GM18508 (cell line): ENCODE data around the gene NTMT2.

ENCODE experiments used
- ATAC-seq: cut with Tn5 transposase; IDR thresholded peaks from one replicate; pipeline ENCODE4 v1.9.1; 2021; ENCODE audit warnings: moderate number of reproducible peaks; ENCODE audit not compliant: insufficient read depth, unreplicated experiment

NTMT2 gene

DNA sequence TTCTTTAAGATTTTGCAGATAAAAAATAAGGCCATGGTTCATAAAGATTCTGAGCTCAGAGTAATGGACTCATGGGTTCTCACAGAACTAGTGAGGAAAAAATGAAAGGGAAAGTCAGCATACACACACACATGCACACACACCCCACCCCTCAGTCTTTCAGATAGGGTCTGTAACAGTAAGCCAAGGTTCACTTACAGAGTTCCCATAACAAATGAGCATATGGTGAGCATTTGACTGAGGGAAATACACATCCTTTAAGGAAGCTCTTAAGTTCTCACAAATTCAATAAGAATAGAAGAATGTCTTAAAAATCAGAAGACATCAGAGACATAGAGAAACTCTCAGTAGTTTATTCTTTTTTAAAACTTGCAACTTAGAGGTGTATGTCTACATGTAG, 57.9 kb downstream of the NTMT2 start:
- ATAC-seq, result no peak

GRCh38 chr1:170204121-170204520, 58.4 kb downstream of the NTMT2 start:
- ATAC-seq, result no peak

GRCh38 chr1:170205301-170205700, 59.5 kb downstream of the NTMT2 start:
- no peak for ATAC-seq

- ATAC-seq, result no peak
These were observed 63.4 kb downstream of the NTMT2 start for GRCh38 chr1:170209125-170209524.

GRCh38 chr1:170210142-170210541, 64.4 kb downstream of the NTMT2 start:
- ATAC-seq, result no peak

GRCh38 chr1:170213596-170213995, 67.8 kb downstream of the NTMT2 start:
- no peak for ATAC-seq

GRCh38 chr1:170214117-170215032, 68.6 kb downstream of the NTMT2 start:
- ATAC-seq, result no peak

GRCh38 chr1:170215072-170215885, 69.5 kb downstream of the NTMT2 start:
- no peak for ATAC-seq

DNA sequence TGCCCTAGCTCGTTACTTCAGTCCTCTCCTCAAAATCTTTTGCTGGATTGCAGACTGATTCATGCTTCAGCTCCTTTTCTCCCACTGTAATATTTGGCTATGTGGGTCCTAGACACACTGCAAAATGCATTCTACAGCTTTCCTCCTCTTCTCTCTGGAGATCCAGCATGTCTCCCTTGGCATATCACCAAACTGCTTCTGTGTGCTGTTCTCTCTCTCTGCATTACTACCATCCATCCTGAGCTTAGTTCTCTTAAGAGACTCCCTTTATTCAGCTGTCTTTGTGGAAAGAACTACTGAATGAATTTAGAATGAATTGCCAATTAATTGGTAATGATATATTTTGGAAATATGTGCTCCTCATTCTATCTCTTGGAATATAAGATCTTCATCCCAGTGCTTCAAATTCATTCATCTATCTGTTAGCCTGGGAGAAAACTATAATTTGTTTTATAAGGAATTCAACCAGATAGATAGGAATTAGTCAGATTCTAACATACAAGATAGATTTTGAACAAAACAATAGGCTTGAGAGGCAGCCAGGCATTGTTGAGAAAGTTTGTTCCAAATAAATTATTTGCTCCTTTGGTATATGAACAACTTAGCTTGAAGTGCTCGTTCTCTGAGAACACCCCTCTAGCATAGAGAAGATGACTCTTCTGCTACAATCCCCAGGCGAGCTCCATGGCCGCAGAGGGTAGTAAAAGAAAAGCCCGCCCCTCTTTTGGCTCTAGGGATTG, 71.9 kb downstream of the NTMT2 start:
- ATAC-seq, result no peak

DNA sequence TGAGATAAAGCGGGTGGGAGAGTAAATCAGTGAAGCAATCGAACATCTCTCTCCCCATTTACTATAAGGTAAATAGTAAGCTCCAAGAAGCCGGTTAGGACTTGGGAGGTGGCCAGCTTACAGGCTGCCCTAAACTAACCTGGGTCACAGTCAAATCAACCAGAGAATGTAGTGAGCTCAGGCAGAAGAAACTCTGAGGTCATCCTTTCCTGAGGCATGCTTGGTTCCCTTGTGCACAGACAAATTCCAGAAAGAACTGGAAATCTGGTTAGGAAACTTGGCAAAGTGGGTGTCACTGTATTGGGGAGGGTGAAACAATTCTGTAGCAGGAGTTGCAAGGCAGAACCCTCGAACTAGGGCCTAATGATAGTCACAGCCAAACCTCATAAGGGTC, 72.5 kb downstream of the NTMT2 start:
- no peak for ATAC-seq
